ENCODE measurements around the gene TTC3.

- TF ChIP-seq, protein P1, sequence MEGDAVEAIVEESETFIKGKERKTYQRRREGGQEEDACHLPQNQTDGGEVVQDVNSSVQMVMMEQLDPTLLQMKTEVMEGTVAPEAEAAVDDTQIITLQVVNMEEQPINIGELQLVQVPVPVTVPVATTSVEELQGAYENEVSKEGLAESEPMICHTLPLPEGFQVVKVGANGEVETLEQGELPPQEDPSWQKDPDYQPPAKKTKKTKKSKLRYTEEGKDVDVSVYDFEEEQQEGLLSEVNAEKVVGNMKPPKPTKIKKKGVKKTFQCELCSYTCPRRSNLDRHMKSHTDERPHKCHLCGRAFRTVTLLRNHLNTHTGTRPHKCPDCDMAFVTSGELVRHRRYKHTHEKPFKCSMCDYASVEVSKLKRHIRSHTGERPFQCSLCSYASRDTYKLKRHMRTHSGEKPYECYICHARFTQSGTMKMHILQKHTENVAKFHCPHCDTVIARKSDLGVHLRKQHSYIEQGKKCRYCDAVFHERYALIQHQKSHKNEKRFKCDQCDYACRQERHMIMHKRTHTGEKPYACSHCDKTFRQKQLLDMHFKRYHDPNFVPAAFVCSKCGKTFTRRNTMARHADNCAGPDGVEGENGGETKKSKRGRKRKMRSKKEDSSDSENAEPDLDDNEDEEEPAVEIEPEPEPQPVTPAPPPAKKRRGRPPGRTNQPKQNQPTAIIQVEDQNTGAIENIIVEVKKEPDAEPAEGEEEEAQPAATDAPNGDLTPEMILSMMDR (conservative IDR thresholded peaks at IDR 0.05): no peak
- no peak for TF ChIP-seq ZFX (IDR thresholded peaks at IDR 0.05)
Observed at GRCh38 chr21:37074197-37074510, 1.1 kb downstream of the TTC3 start.

All from C4-2B (cell line).